WTC11 (cell line): ENCODE results near the gene LINC01488. TPM values are rescaled to one million over a fixed set of nuclear protein-coding genes. Genes with fewer than 3 reads are reported as not detected.

ENCODE experiments used
- ATAC-seq: fragments of 200-7000 bp; cut with Tn5 transposase; 2 replicates; pipeline ENCODE4 v1.10.0; 2021; ENCODE audit warnings: mild to moderate bottlenecking, moderate library complexity
- CTCF ChIA-PET: fragments of 300-600 bp; sonication (Branson Sonifier 250); formaldehyde crosslinking; loops from one replicate; lab custom pipeline; 2021; ENCODE audit warnings: antibody characterized with exemption; lab: Charles Lee
- POLR2A ChIA-PET: fragments of 350-600 bp; sonication (Branson Sonifier 250); formaldehyde crosslinking; loops from one replicate; lab custom pipeline; 2021; ENCODE audit warnings: antibody characterized with exemption; lab: Charles Lee
- DNase-seq: peaks from one replicate; pipeline ENCODE4 v3.0.0; 2021; ENCODE audit warnings: low spot score
- H3K27ac Mint-ChIP-seq: 2 replicates; pipeline ENCODE4 v1.8.0; 2021; ENCODE audit warnings: mixed read lengths
- H3K27me3 Mint-ChIP-seq: 2 replicates; pipeline ENCODE4 v1.8.0; 2021; ENCODE audit warnings: low read depth, mild to moderate bottlenecking, moderate library complexity, mixed read lengths
- H3K36me3 Mint-ChIP-seq: 2 replicates; pipeline ENCODE4 v1.8.0; 2021; ENCODE audit warnings: mixed read lengths
- H3K4me1 Mint-ChIP-seq: 2 replicates; pipeline ENCODE4 v1.8.0; 2022; ENCODE audit warnings: mixed read lengths
- H3K4me3 Mint-ChIP-seq: 2 replicates; pipeline ENCODE4 v1.8.0; 2021; ENCODE audit warnings: mild to moderate bottlenecking, moderate library complexity, mixed read lengths
- H3K9me3 Mint-ChIP-seq: 2 replicates; pipeline ENCODE4 v1.8.0; 2021; ENCODE audit warnings: mixed read lengths
- ATF1 ChIP-seq: sonication (generic); formaldehyde crosslinking; IDR thresholded peaks from 2 replicates; pipeline ENCODE4 v1.8.1; 2023; ENCODE audit warnings: mild to moderate bottlenecking, moderate library complexity, missing genetic modification reagents
- CDX4 ChIP-seq: fragments of 250-450 bp; sonication (Bioruptor Pico); IDR thresholded peaks from 2 replicates; pipeline ENCODE4 v1.9.0; 2021; ENCODE audit warnings: moderate library complexity, mild to moderate bottlenecking, inconsistent platforms, borderline replicate concordance
- E2F1 ChIP-seq: sonication (generic); formaldehyde crosslinking; IDR thresholded peaks from 2 replicates; pipeline ENCODE4 v1.8.0; 2022; ENCODE audit warnings: mild to moderate bottlenecking, missing genetic modification reagents
- ESRRA ChIP-seq: sonication (generic); formaldehyde crosslinking; IDR thresholded peaks from 2 replicates; pipeline ENCODE4 v1.8.1; 2022; ENCODE audit warnings: mild to moderate bottlenecking, missing genetic modification reagents, borderline replicate concordance
- FOXP1 ChIP-seq: sonication (generic); formaldehyde crosslinking; IDR thresholded peaks from 2 replicates; pipeline ENCODE4 v1.8.0; 2022; ENCODE audit warnings: missing genetic modification reagents, mild to moderate bottlenecking, moderate library complexity, borderline replicate concordance
- IRF2 ChIP-seq: sonication (generic); formaldehyde crosslinking; IDR thresholded peaks from 2 replicates; pipeline ENCODE4 v1.8.0; 2022; ENCODE audit warnings: low read depth, missing genetic modification reagents, borderline replicate concordance
- NFATC4 ChIP-seq: fragments of 250-450 bp; sonication (Bioruptor Pico); IDR thresholded peaks from 2 replicates; pipeline ENCODE4 v1.9.0; 2021; ENCODE audit warnings: mild to moderate bottlenecking
- NR1H2 ChIP-seq: sonication (generic); formaldehyde crosslinking; IDR thresholded peaks from 2 replicates; pipeline ENCODE4 v1.9.0; 2021; ENCODE audit warnings: mild to moderate bottlenecking, moderate library complexity, missing genetic modification reagents
- NR3C1 ChIP-seq: sonication (generic); formaldehyde crosslinking; conservative IDR thresholded peaks from 2 replicates; pipeline ENCODE4 v1.8.1; 2023; ENCODE audit warnings: low read depth, mild to moderate bottlenecking, missing genetic modification reagents
- PRDM15 ChIP-seq: sonication (generic); formaldehyde crosslinking; IDR thresholded peaks from 2 replicates; pipeline ENCODE4 v1.8.0; 2022; ENCODE audit warnings: missing genetic modification reagents
- PRRX2 ChIP-seq: fragments of 250-450 bp; sonication (Bioruptor Pico); IDR thresholded peaks from 2 replicates; pipeline ENCODE4 v1.8.0; 2021; ENCODE audit warnings: mild to moderate bottlenecking
- RELA ChIP-seq: sonication (generic); formaldehyde crosslinking; IDR thresholded peaks from 2 replicates; pipeline ENCODE4 v1.8.1; 2022; ENCODE audit warnings: missing genetic modification reagents, mild to moderate bottlenecking, borderline replicate concordance
- RORB ChIP-seq: fragments of 250-450 bp; sonication (Bioruptor Pico); IDR thresholded peaks from 2 replicates; pipeline ENCODE4 v1.9.0; 2021; ENCODE audit warnings: mild to moderate bottlenecking
- TEAD1 ChIP-seq: sonication (generic); formaldehyde crosslinking; IDR thresholded peaks from 2 replicates; pipeline ENCODE4 v1.8.0; 2022; ENCODE audit warnings: mild to moderate bottlenecking, missing genetic modification reagents
- ZBTB21 ChIP-seq: sonication (generic); formaldehyde crosslinking; IDR thresholded peaks from 2 replicates; pipeline ENCODE4 v1.8.1; 2023; ENCODE audit warnings: mild to moderate bottlenecking, missing genetic modification reagents, borderline replicate concordance
- ZBTB43 ChIP-seq: sonication (generic); formaldehyde crosslinking; IDR thresholded peaks from 2 replicates; pipeline ENCODE4 v1.8.1; 2023; ENCODE audit warnings: mild to moderate bottlenecking, missing genetic modification reagents
- ZNF396 ChIP-seq: fragments of 250-450 bp; sonication (Bioruptor Pico); IDR thresholded peaks from 2 replicates; pipeline ENCODE4 v1.8.0; 2021; ENCODE audit warnings: mild to moderate bottlenecking, moderate library complexity, borderline replicate concordance
- total RNA-seq: library from RNA; stranded (reverse); gene quantifications from 3 replicates; pipeline ENCODE4 v1.2.3, GENCODE V29; 2021
- TF ChIP-seq, protein P1 (sequence below): sonication (generic); formaldehyde crosslinking; IDR thresholded peaks from 2 replicates; pipeline ENCODE4 v1.8.1; 2023; ENCODE audit warnings: mild to moderate bottlenecking, missing genetic modification reagents, moderate library complexity

Gene LINC01488
- total RNA-seq, 1 experiment from 2014 or later, result not detected

GRCh38 chr11:69530278-69531070 is 49.0 kb downstream of the LINC01488 start (continued):
- TF ChIP-seq IRF2 (CRISPR knock-in tag), result no peak

GRCh38 chr11:69531071-69531716 is 49.7 kb downstream of the LINC01488 start:
- Mint-ChIP-seq H3K4me1 (peaks cover 19% of the 10 kb centered on the region), H3K36me3 (no peaks in the 10 kb centered on the region), H3K9me3 (no peaks in the 10 kb centered on the region), H3K27me3 (no peaks in the 10 kb centered on the region; the same call in 1 of the 2 replicates), H3K4me3 (no peak overlapping the region), H3K27ac (no peak overlapping the region)
- ChIA-PET POLR2A (no interaction called here), CTCF (interaction anchor here (0.6 kb wide), 1 partner anchor 529 kb away, joined by 3 read pairs; no protein-coding TSS in a partner anchor)
- no peak for ATAC-seq
- TF ChIP-seq TEAD1 (no peak), PRDM15 (CRISPR knock-in tag) (no peak), FOXP1 (CRISPR knock-in tag) (no peak), ZBTB43 (CRISPR knock-in tag) (no peak), CDX4 (no peak), E2F1 (CRISPR knock-in tag) (no peak), ZNF396 (no peak), RORB (CRISPR knock-in tag) (no peak), ZBTB21 (CRISPR knock-in tag) (no peak), NR1H2 (no peak), ESRRA (CRISPR knock-in tag) (no peak), PRRX2 (CRISPR knock-in tag) (no peak), ATF1 (CRISPR knock-in tag) (no peak), RELA (no peak), NFATC4 (CRISPR knock-in tag) (no peak), NR3C1 (CRISPR knock-in tag) (no peak)
- TF ChIP-seq, protein P1, sequence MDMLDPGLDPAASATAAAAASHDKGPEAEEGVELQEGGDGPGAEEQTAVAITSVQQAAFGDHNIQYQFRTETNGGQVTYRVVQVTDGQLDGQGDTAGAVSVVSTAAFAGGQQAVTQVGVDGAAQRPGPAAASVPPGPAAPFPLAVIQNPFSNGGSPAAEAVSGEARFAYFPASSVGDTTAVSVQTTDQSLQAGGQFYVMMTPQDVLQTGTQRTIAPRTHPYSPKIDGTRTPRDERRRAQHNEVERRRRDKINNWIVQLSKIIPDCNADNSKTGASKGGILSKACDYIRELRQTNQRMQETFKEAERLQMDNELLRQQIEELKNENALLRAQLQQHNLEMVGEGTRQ (CRISPR knock-in tag), result no peak
- DNase-seq, result no peak
